Neural cell (in vitro differentiated cells): ENCODE results near the gene TAGAP.
A peak's percentile ranks its signal among the peaks of the same experiment; 100 is the strongest.

Experiments
- CTCF ChIP-seq: fragments of 450-650 bp; IDR thresholded peaks from 2 replicates; pipeline ENCODE4 v1.5.1; 2014; ENCODE audit warnings: antibody characterized with exemption, mild to moderate bottlenecking, moderate library complexity; ENCODE audit not compliant: poor library complexity, severe bottlenecking
- EP300 ChIP-seq: fragments of 450-650 bp; conservative IDR thresholded peaks from 2 replicates; pipeline ENCODE4 v1.6.1; 2014; ENCODE audit warnings: antibody characterized with exemption, mild to moderate bottlenecking, moderate library complexity; ENCODE audit not compliant: poor library complexity, severe bottlenecking
- REST ChIP-seq: IDR thresholded peaks from 2 replicates; pipeline ENCODE4 v1.6.1; 2012; ENCODE audit warnings: borderline replicate concordance
- TAF1 ChIP-seq: IDR thresholded peaks from 2 replicates; pipeline ENCODE4 v1.6.1; 2012; ENCODE audit warnings: low read depth

DNA sequence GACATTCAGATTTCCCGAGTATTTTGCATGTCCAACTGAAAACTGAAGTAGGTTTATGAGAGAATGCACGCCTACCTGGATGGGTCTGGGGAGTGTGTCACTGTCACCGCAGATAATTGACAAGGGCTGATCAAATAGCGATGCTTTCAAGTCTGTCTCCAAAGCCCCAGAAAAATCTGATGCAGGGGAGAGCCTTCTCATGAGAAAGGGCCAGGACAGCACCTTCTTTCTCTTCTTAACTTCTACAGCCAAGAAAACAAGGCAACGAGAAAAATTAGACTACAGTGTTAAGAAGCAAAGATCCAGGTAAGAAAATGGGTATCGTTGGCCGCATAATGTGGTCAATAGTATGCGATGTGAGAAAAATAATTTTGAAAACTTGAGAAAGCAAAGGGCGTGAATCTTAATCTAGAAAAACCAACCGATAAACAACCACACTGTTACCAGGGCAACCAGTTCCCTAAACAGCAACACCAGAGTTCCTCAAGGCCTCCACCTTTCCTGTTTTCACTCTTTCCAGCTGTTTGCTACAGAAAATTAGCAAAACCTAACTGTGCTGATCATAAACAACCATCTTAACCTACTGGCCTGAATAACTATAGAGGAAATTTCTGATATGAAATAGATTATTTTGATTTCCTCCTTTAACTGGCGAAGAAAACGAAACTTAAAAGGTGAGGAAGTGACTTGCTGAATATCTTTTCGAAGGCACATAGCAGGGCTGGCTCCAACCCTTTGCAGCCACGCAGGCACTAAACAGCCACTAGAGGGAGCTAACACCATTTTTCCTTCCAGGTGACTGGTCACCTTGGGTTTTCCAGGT is 2.6 kb downstream of the TAGAP start:
- TF ChIP-seq TAF1 (no peak), REST (no peak), CTCF (peak; percentile 83), EP300 (no peak)
